ENCODE data around the gene MYO18B.

Gene MYO18B

GRCh38 chr22:25896098-25896497 is 154.1 kb downstream of the MYO18B start:
- TF ChIP-seq, protein P1, sequence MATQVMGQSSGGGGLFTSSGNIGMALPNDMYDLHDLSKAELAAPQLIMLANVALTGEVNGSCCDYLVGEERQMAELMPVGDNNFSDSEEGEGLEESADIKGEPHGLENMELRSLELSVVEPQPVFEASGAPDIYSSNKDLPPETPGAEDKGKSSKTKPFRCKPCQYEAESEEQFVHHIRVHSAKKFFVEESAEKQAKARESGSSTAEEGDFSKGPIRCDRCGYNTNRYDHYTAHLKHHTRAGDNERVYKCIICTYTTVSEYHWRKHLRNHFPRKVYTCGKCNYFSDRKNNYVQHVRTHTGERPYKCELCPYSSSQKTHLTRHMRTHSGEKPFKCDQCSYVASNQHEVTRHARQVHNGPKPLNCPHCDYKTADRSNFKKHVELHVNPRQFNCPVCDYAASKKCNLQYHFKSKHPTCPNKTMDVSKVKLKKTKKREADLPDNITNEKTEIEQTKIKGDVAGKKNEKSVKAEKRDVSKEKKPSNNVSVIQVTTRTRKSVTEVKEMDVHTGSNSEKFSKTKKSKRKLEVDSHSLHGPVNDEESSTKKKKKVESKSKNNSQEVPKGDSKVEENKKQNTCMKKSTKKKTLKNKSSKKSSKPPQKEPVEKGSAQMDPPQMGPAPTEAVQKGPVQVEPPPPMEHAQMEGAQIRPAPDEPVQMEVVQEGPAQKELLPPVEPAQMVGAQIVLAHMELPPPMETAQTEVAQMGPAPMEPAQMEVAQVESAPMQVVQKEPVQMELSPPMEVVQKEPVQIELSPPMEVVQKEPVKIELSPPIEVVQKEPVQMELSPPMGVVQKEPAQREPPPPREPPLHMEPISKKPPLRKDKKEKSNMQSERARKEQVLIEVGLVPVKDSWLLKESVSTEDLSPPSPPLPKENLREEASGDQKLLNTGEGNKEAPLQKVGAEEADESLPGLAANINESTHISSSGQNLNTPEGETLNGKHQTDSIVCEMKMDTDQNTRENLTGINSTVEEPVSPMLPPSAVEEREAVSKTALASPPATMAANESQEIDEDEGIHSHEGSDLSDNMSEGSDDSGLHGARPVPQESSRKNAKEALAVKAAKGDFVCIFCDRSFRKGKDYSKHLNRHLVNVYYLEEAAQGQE (IDR thresholded peaks at IDR 0.05; ENCODE audit: low read depth) = no peak
- TF ChIP-seq RAD21 (IDR thresholded peaks at IDR 0.05; ENCODE audit: low read depth) = no peak
- no peak for TF ChIP-seq NFIC (IDR thresholded peaks at IDR 0.05)
- TF ChIP-seq TAF1 (IDR thresholded peaks at IDR 0.05; ENCODE audit: low read depth) = no peak
- TF ChIP-seq MAX (IDR thresholded peaks at IDR 0.05) = no peak
- no peak for TF ChIP-seq TEAD4 (IDR thresholded peaks at IDR 0.05)
- no peak for TF ChIP-seq CREB1 (IDR thresholded peaks at IDR 0.05; ENCODE audit: low read depth)
- no peak for TF ChIP-seq YY1 (IDR thresholded peaks at IDR 0.05; ENCODE audit: low read depth)

DNA sequence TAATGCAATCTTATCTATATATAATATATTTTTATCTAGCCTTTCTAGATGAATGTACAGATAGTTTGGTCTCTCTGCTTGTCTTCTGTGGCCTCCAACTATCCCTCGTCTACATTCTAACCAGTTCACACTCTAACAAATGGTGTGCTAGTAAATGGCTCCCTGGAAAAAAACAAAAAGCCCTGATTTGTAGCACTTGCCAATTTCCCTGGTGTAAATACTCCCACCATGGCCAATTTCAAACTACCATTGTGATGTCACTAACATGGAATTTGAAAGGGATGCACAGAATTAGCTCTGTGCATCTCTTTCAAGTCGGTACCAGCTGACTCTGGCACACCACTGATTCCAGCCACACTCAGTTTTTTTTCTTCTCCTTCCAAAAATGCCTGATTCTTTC is 154.6 kb downstream of the MYO18B start:
- TF ChIP-seq TAF1 (IDR thresholded peaks at IDR 0.05; ENCODE audit: low read depth) = no peak
- no peak for TF ChIP-seq RAD21 (IDR thresholded peaks at IDR 0.05; ENCODE audit: low read depth)
- TF ChIP-seq NFIC (IDR thresholded peaks at IDR 0.05) = no peak
- no peak for TF ChIP-seq EGR1 (IDR thresholded peaks at IDR 0.05)
- no peak for TF ChIP-seq MAX (IDR thresholded peaks at IDR 0.05)
- no peak for TF ChIP-seq ZBTB7A (IDR thresholded peaks at IDR 0.05; ENCODE audit: low read depth)
- no peak for TF ChIP-seq FOXM1 (IDR thresholded peaks at IDR 0.05; ENCODE audit: borderline replicate concordance, low read depth)
- no peak for TF ChIP-seq CEBPB (IDR thresholded peaks at IDR 0.05)
- TF ChIP-seq TEAD4 (IDR thresholded peaks at IDR 0.05) = no peak
- no peak for TF ChIP-seq CREB1 (IDR thresholded peaks at IDR 0.05; ENCODE audit: low read depth)
- TF ChIP-seq, protein P1 (IDR thresholded peaks at IDR 0.05; ENCODE audit: low read depth) = no peak
- TF ChIP-seq YY1 (IDR thresholded peaks at IDR 0.05; ENCODE audit: low read depth) = no peak
- no peak for TF ChIP-seq EP300 (IDR thresholded peaks at IDR 0.05; ENCODE audit: borderline replicate concordance)
- TF ChIP-seq TCF12 (IDR thresholded peaks at IDR 0.05; ENCODE audit: low read depth) = no peak

DNA sequence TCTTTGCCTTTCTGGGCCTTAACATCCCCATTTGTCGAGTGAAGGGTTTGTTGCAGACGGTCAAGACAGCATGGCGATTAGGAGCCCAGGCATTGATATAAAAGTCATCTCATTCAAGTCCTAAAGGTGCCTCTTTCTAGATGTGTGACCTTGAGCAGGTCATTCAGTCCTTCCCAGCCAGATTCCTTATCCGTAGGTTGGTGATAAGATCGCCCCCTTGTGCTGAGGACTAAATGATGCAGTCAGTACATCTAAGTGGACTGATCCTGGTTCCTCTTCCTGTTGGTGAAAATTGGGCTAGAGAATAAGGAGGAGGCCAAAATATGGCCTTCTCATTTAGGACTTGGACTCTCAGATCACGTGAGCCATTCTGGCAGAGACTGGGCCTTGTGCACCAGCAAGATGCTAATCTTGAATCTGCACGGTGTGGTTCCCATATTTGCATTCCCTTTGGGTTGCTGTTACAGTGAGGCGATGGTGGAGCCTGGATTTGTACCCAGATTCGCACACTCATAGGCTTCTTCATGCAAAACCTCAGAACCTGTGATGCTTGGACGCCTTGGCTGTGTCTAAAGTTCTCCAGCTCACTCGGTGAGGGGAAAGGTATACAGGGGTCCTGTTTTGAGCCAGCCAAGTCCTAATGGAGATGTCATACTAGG is 156.8 kb downstream of the MYO18B start:
- no peak for TF ChIP-seq CEBPB (IDR thresholded peaks at IDR 0.05)
- TF ChIP-seq, protein P1 (IDR thresholded peaks at IDR 0.05; ENCODE audit: low read depth) = no peak
- TF ChIP-seq ZBTB7A (IDR thresholded peaks at IDR 0.05; ENCODE audit: low read depth) = no peak
- peak; percentile 16; the same call in 1 of the 2 replicates for TF ChIP-seq RAD21 (IDR thresholded peaks at IDR 0.05; ENCODE audit: low read depth)
- no peak for TF ChIP-seq TCF12 (IDR thresholded peaks at IDR 0.05; ENCODE audit: low read depth)
- TF ChIP-seq TEAD4 (IDR thresholded peaks at IDR 0.05) = no peak

GRCh38 chr22:25899566-25899965 is 157.6 kb downstream of the MYO18B start:
- TF ChIP-seq TEAD4 (IDR thresholded peaks at IDR 0.05) (no peak), FOXM1 (IDR thresholded peaks at IDR 0.05; ENCODE audit: borderline replicate concordance, low read depth) (no peak), TAF1 (IDR thresholded peaks at IDR 0.05; ENCODE audit: low read depth) (no peak), EP300 (IDR thresholded peaks at IDR 0.05; ENCODE audit: borderline replicate concordance) (no peak), EGR1 (IDR thresholded peaks at IDR 0.05) (no peak), NFIC (IDR thresholded peaks at IDR 0.05) (no peak), ZBTB7A (IDR thresholded peaks at IDR 0.05; ENCODE audit: low read depth) (no peak), RAD21 (IDR thresholded peaks at IDR 0.05; ENCODE audit: low read depth) (no peak), TCF12 (IDR thresholded peaks at IDR 0.05; ENCODE audit: low read depth) (no peak), CREB1 (IDR thresholded peaks at IDR 0.05; ENCODE audit: low read depth) (no peak), MAX (IDR thresholded peaks at IDR 0.05) (no peak)
- TF ChIP-seq, protein P2, sequence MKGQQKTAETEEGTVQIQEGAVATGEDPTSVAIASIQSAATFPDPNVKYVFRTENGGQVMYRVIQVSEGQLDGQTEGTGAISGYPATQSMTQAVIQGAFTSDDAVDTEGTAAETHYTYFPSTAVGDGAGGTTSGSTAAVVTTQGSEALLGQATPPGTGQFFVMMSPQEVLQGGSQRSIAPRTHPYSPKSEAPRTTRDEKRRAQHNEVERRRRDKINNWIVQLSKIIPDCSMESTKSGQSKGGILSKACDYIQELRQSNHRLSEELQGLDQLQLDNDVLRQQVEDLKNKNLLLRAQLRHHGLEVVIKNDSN (IDR thresholded peaks at IDR 0.05) = no peak

GRCh38 chr22:25900390-25900789 is 158.4 kb downstream of the MYO18B start:
- no peak for TF ChIP-seq EGR1 (IDR thresholded peaks at IDR 0.05)
- no peak for TF ChIP-seq CREB1 (IDR thresholded peaks at IDR 0.05; ENCODE audit: low read depth)
- no peak for TF ChIP-seq TEAD4 (IDR thresholded peaks at IDR 0.05)
- TF ChIP-seq, protein P1 (IDR thresholded peaks at IDR 0.05; ENCODE audit: low read depth) = no peak
- TF ChIP-seq RAD21 (IDR thresholded peaks at IDR 0.05; ENCODE audit: low read depth) = no peak
- TF ChIP-seq, protein P2 (IDR thresholded peaks at IDR 0.05) = no peak
- TF ChIP-seq ZBTB7A (IDR thresholded peaks at IDR 0.05; ENCODE audit: low read depth) = no peak
- TF ChIP-seq CEBPB (IDR thresholded peaks at IDR 0.05) = no peak
- no peak for TF ChIP-seq TCF12 (IDR thresholded peaks at IDR 0.05; ENCODE audit: low read depth)
- no peak for TF ChIP-seq FOXM1 (IDR thresholded peaks at IDR 0.05; ENCODE audit: borderline replicate concordance, low read depth)
